ENCODE data around the gene SHROOM3.

GRCh38 chr4:76588274-76588673 lies 153.2 kb downstream of the SHROOM3 start:
- TF ChIP-seq RAD21 (IDR thresholded peaks at IDR 0.05) (no peak), HNF4G (IDR thresholded peaks at IDR 0.05) (no peak), SP1 (IDR thresholded peaks at IDR 0.05) (no peak), ATF3 (IDR thresholded peaks at IDR 0.05) (no peak), FOXA1 (IDR thresholded peaks at IDR 0.05) (no peak), TAF1 (conservative IDR thresholded peaks at IDR 0.05) (no peak), JUND (IDR thresholded peaks at IDR 0.05) (no peak), GABPA (IDR thresholded peaks at IDR 0.05 in 1 of 2, conservative IDR thresholded peaks at IDR 0.05 in 1 of 2) (no peak)
- TF ChIP-seq, protein P1, sequence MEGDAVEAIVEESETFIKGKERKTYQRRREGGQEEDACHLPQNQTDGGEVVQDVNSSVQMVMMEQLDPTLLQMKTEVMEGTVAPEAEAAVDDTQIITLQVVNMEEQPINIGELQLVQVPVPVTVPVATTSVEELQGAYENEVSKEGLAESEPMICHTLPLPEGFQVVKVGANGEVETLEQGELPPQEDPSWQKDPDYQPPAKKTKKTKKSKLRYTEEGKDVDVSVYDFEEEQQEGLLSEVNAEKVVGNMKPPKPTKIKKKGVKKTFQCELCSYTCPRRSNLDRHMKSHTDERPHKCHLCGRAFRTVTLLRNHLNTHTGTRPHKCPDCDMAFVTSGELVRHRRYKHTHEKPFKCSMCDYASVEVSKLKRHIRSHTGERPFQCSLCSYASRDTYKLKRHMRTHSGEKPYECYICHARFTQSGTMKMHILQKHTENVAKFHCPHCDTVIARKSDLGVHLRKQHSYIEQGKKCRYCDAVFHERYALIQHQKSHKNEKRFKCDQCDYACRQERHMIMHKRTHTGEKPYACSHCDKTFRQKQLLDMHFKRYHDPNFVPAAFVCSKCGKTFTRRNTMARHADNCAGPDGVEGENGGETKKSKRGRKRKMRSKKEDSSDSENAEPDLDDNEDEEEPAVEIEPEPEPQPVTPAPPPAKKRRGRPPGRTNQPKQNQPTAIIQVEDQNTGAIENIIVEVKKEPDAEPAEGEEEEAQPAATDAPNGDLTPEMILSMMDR (IDR thresholded peaks at IDR 0.05; ENCODE audit: low read depth, low read length, missing input control), result no peak
- TF ChIP-seq, protein P2, sequence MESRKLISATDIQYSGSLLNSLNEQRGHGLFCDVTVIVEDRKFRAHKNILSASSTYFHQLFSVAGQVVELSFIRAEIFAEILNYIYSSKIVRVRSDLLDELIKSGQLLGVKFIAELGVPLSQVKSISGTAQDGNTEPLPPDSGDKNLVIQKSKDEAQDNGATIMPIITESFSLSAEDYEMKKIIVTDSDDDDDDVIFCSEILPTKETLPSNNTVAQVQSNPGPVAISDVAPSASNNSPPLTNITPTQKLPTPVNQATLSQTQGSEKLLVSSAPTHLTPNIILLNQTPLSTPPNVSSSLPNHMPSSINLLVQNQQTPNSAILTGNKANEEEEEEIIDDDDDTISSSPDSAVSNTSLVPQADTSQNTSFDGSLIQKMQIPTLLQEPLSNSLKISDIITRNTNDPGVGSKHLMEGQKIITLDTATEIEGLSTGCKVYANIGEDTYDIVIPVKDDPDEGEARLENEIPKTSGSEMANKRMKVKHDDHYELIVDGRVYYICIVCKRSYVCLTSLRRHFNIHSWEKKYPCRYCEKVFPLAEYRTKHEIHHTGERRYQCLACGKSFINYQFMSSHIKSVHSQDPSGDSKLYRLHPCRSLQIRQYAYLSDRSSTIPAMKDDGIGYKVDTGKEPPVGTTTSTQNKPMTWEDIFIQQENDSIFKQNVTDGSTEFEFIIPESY (IDR thresholded peaks at IDR 0.05), result no peak
- TF ChIP-seq, protein P3, sequence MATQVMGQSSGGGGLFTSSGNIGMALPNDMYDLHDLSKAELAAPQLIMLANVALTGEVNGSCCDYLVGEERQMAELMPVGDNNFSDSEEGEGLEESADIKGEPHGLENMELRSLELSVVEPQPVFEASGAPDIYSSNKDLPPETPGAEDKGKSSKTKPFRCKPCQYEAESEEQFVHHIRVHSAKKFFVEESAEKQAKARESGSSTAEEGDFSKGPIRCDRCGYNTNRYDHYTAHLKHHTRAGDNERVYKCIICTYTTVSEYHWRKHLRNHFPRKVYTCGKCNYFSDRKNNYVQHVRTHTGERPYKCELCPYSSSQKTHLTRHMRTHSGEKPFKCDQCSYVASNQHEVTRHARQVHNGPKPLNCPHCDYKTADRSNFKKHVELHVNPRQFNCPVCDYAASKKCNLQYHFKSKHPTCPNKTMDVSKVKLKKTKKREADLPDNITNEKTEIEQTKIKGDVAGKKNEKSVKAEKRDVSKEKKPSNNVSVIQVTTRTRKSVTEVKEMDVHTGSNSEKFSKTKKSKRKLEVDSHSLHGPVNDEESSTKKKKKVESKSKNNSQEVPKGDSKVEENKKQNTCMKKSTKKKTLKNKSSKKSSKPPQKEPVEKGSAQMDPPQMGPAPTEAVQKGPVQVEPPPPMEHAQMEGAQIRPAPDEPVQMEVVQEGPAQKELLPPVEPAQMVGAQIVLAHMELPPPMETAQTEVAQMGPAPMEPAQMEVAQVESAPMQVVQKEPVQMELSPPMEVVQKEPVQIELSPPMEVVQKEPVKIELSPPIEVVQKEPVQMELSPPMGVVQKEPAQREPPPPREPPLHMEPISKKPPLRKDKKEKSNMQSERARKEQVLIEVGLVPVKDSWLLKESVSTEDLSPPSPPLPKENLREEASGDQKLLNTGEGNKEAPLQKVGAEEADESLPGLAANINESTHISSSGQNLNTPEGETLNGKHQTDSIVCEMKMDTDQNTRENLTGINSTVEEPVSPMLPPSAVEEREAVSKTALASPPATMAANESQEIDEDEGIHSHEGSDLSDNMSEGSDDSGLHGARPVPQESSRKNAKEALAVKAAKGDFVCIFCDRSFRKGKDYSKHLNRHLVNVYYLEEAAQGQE (IDR thresholded peaks at IDR 0.05), result no peak

Data from liver (tissue), 3 donors.